ENCODE results near the gene COMT. TPM values are rescaled to one million over a fixed set of nuclear protein-coding genes. Genes with fewer than 3 reads are reported as not detected.

COMT gene
- total and polyA plus RNA-seq, 2 of the 4 experiments (the other 2 are of a cell fraction), result 202 to 347 TPM

DNA sequence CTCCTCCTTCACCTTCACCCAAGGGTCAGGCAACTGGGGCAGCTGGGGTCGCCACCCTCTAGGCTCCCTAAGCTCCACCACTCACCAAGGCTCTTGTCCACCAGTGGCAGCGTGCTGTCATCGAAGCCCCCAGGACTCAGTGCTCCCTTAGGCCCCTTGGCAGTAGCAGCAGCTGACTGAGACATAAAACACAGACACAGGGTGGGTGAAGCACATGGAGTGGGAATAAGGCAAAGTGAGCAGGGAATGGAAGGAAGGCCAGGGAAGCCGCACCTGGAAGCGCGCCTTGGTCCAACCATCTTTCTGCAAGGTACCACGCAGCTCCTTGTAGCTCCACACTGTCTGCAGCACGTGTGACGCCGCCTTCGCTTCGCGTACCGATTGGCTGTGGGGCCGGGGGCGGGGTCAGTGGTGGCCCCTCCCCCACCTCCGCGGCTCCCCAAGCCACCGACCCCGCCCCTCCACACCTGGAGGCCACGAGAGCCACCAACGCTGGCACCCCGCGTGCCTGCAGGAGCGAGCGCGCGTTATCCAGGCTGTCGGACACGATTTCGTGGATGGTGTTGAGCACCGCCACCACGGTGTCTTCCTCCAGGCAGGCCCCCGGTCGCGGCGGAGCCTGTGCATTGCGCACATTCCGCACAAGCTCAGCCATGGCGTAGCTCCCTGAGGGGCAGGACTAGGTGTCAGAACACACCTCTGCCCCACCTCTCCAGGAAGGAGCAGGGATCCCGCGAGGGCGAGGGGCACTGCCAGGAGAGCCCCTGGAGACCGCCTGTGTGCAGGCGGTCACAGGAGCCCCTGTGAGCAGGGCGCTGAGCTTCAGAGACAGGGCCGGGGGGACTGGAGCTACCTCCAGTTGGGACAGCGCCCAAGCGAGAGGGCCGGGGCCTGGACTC, 31.3 kb downstream of the COMT start:
- POLR2A ChIA-PET (ENCODE audit: unreplicated experiment), result no interaction called here
- WGBS, 2 experiments (ENCODE audit: extremely low coverage in 2 of 2, insufficient read length in 1 of 2), result 97% methylated on average over 29 of the region's 50 CpGs; no CpG with 5 or more reads in 1 of the 2 experiments

More for the DNA sequence above, 31.3 kb downstream of the COMT start:
- BruUV-seq (replicated peaks), result no TSS peak
- peaks cover 18% of the 10 kb centered on the region for H4K20me1 ChIP-seq (ENCODE audit: insufficient read depth, low read length)
- H3K56ac ChIP-seq (ENCODE audit: extremely low read depth, insufficient read depth, low read length), result no peak overlapping the region
- no peak overlapping the region for H2BK15ac ChIP-seq (ENCODE audit: low read depth, low read length)
- H3K14ac ChIP-seq (replicated peaks; ENCODE audit: low read depth, low read length), result no peak overlapping the region
- dilution Hi-C loops (cut with HindIII; ENCODE audit: low sequenced_read_pairs, unreplicated experiment), result no loop called here
- no peak overlapping the region for H3K23ac ChIP-seq (ENCODE audit: low read depth, low read length)
- H2BK120ac ChIP-seq (ENCODE audit: low read depth, low read length), result no peak overlapping the region
- H2BK5ac ChIP-seq (ENCODE audit: low read depth, low read length, poor library complexity, severe bottlenecking), result no peak overlapping the region
- no peak overlapping the region for H3K27ac ChIP-seq (ENCODE audit: insufficient read depth, low read length)
- H2BK20ac ChIP-seq (ENCODE audit: low read depth, low read length), result no peak overlapping the region
- peaks cover 37% of the 10 kb centered on the region for H3K36me3 ChIP-seq (ENCODE audit: control insufficient read depth, insufficient read depth, low read length)
- intact Hi-C loops (cut with micrococcal nuclease), result no loop called here
- no peak overlapping the region for H3K9ac ChIP-seq (ENCODE audit: low read depth, low read length)
- H2AFZ ChIP-seq (replicated peaks; ENCODE audit: low read length, poor library complexity), result peak overlapping the region; percentile 32
- H4K91ac ChIP-seq (ENCODE audit: insufficient read depth, low read depth, low read length), result no peak overlapping the region
- H3K4ac ChIP-seq (ENCODE audit: low read depth, low read length), result no peak overlapping the region
- peak overlapping the region; percentile 82 for H2AK9ac ChIP-seq (replicated peaks; ENCODE audit: low read depth, low read length, poor library complexity)
- H3K4me2 ChIP-seq (ENCODE audit: low read depth, low read length), result no peak overlapping the region
- H2AK5ac ChIP-seq (ENCODE audit: low read depth, low read length), result no peak overlapping the region
- no peak for ATAC-seq (ENCODE audit: low read depth)
- H3K9me3 ChIP-seq (ENCODE audit: control insufficient read depth, insufficient read depth, low read length), result no peaks in the 10 kb centered on the region
- CTCF ChIA-PET, result no interaction called here
- no peak for TF ChIP-seq CHD1 (IDR thresholded peaks at IDR 0.05; ENCODE audit: low read depth, low read length)
- 0 out of 2 replicates have a peak, but pooled peaks cover 1% of the 10 kb centered on the region for H3K4me1 ChIP-seq (ENCODE audit: control insufficient read depth, insufficient read depth, low read length)
- no peak overlapping the region for H4K5ac ChIP-seq (ENCODE audit: low read depth, low read length)
- H3K18ac ChIP-seq (ENCODE audit: low read depth, low read length), result no peak overlapping the region
- H3K9me1 ChIP-seq (ENCODE audit: insufficient read depth, low read length), result no peaks in the 10 kb centered on the region
- no peaks in the 10 kb centered on the region for H3K27me3 ChIP-seq (ENCODE audit: control insufficient read depth, insufficient read depth, low read length)
- H3K4me3 ChIP-seq (ENCODE audit: insufficient read depth, low read depth, low read length), result no peak overlapping the region
- in situ Hi-C loops (cut with MboI; ENCODE audit: low sequenced_read_pairs), result loop anchor here (5.0 kb wide), 1 partner anchor 39 kb away; no protein-coding TSS in a partner anchor
- no peak overlapping the region for H4K8ac ChIP-seq (ENCODE audit: low read depth in 2 of 2, low read length in 2 of 2)
- no peaks in the 10 kb centered on the region for H3K79me1 ChIP-seq (ENCODE audit: low read depth in 1 of 2, low read length in 2 of 2)
- no peak for DNase-seq
